Measurements from ENCODE around the gene MRPS18B.
A peak's percentile ranks its signal among the peaks of the same experiment; 100 is the strongest.

DNA sequence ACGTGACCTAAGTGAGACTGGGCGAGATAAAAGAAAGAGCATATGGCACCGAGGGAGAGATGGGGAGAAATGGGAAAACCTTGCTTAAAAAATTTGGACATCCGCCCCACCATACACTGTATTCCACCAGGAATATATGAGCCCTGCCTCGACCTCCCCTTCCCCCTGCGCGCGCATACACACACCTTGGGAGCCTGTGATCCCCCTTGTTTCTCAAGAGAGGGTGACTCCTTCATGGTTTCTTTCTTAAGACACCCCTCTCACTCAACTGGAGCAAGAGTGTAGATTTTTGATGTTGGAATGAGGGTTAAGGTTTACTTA lies 45.9 kb upstream of the MRPS18B start:
- TF ChIP-seq, protein P1, sequence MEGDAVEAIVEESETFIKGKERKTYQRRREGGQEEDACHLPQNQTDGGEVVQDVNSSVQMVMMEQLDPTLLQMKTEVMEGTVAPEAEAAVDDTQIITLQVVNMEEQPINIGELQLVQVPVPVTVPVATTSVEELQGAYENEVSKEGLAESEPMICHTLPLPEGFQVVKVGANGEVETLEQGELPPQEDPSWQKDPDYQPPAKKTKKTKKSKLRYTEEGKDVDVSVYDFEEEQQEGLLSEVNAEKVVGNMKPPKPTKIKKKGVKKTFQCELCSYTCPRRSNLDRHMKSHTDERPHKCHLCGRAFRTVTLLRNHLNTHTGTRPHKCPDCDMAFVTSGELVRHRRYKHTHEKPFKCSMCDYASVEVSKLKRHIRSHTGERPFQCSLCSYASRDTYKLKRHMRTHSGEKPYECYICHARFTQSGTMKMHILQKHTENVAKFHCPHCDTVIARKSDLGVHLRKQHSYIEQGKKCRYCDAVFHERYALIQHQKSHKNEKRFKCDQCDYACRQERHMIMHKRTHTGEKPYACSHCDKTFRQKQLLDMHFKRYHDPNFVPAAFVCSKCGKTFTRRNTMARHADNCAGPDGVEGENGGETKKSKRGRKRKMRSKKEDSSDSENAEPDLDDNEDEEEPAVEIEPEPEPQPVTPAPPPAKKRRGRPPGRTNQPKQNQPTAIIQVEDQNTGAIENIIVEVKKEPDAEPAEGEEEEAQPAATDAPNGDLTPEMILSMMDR (IDR thresholded peaks at IDR 0.05; ENCODE audit: low read depth, low read length), result no peak
- no peak for TF ChIP-seq POLR2A (IDR thresholded peaks at IDR 0.05; ENCODE audit: extremely low read depth, insufficient read length)
- TF ChIP-seq, protein P2, sequence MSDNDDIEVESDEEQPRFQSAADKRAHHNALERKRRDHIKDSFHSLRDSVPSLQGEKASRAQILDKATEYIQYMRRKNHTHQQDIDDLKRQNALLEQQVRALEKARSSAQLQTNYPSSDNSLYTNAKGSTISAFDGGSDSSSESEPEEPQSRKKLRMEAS (IDR thresholded peaks at IDR 0.05; ENCODE audit: low read depth, low read length), result peak; percentile 72; the same call in 1 of the 2 replicates
